ENCODE data around the gene TSC2. TPM values are rescaled to one million over a fixed set of nuclear protein-coding genes. Genes with fewer than 3 reads are reported as not detected.
"Not testable (repeated sequence)": the region's sequence is repeated elsewhere in the genome, so short reads cannot be mapped to it uniquely, and the experiment has no call there.

The TSC2 gene
- total and polyA plus RNA-seq, 2 of the 13 experiments (the other 11 are each of a cell fraction or from before 2014, with no cell fraction given): 19.6 to 40.4 TPM

- BruUV-seq (replicated peaks); H3K27ac ChIP-seq (ENCODE audit: extremely low read length, insufficient read depth, low read length); CTCF ChIA-PET (ENCODE audit: low intra/inter-chr PET ratio, low total read pairs); H3K27me3 ChIP-seq (ENCODE audit: control insufficient read depth in 1 of 2, insufficient read depth in 2 of 2, low read length in 2 of 2); DNase-seq (ENCODE audit: low spot score); FAIRE-seq; intact Hi-C loops (cut with micrococcal nuclease; ENCODE audit: unreplicated experiment); H3K4me2 ChIP-seq (ENCODE audit: low read depth, low read length); H4K20me1 ChIP-seq (ENCODE audit: insufficient read depth, low read length); ATAC-seq; H3K9ac ChIP-seq (ENCODE audit: insufficient read depth, low read depth, low read length); H3K4me1 ChIP-seq (ENCODE audit: insufficient read depth, low read length); in situ Hi-C loops (cut with HindIII; ENCODE audit: extremely low pct_ligation_motif_present, low pct_unique_long_range_greater_than_20kb); H3K79me2 ChIP-seq (ENCODE audit: insufficient read depth, low read length); H3K9me3 ChIP-seq (ENCODE audit: low read length); H2AFZ ChIP-seq (ENCODE audit: low read length); H3K36me3 ChIP-seq (replicated peaks in 1 of 2; ENCODE audit: control insufficient read depth in 1 of 2, insufficient read depth in 2 of 2, low read length in 2 of 2); H3K4me3 ChIP-seq (replicated peaks in 1 of 3; ENCODE audit: insufficient read depth in 1 of 3, low read depth in 2 of 3, low read length in 3 of 3): not testable (repeated sequence)
- WGBS (ENCODE audit: low lambda C conversion rate): 91% methylated on average over 15 of the region's 25 CpGs
- POLR2A ChIA-PET: interaction anchor here (1.3 kb wide), 1 partner anchor 46 kb away, joined by 3 read pairs; the partner anchor contains the start of gene TRAF7
These were observed 61.4 kb downstream of the TSC2 start for GRCh38 chr16:2109271-2109580.

- CTCF ChIA-PET (ENCODE audit: low intra/inter-chr PET ratio, low total read pairs): not testable (repeated sequence)
These were observed 62.1 kb downstream of the TSC2 start for GRCh38 chr16:2109872-2110271.

GRCh38 chr16:2110332-2111008, 62.7 kb downstream of the TSC2 start:
- H4K20me1 ChIP-seq (ENCODE audit: insufficient read depth, low read length); H3K4me3 ChIP-seq (replicated peaks in 1 of 3; ENCODE audit: insufficient read depth in 1 of 3, low read depth in 2 of 3, low read length in 3 of 3); CTCF ChIA-PET (ENCODE audit: low intra/inter-chr PET ratio, low total read pairs); H3K9ac ChIP-seq (ENCODE audit: insufficient read depth, low read depth, low read length); H3K36me3 ChIP-seq (replicated peaks in 1 of 2; ENCODE audit: control insufficient read depth in 1 of 2, insufficient read depth in 2 of 2, low read length in 2 of 2); H3K27me3 ChIP-seq (ENCODE audit: control insufficient read depth in 1 of 2, insufficient read depth in 2 of 2, low read length in 2 of 2); DNase-seq (ENCODE audit: low spot score); H3K4me1 ChIP-seq (ENCODE audit: insufficient read depth, low read length); POLR2A ChIA-PET; H3K9me3 ChIP-seq (ENCODE audit: low read length); H3K27ac ChIP-seq (ENCODE audit: extremely low read length, insufficient read depth, low read length); H3K79me2 ChIP-seq (ENCODE audit: insufficient read depth, low read length); BruUV-seq (replicated peaks); in situ Hi-C loops (cut with HindIII; ENCODE audit: extremely low pct_ligation_motif_present, low pct_unique_long_range_greater_than_20kb); FAIRE-seq; H3K4me2 ChIP-seq (ENCODE audit: low read depth, low read length); intact Hi-C loops (cut with micrococcal nuclease; ENCODE audit: unreplicated experiment); H2AFZ ChIP-seq (ENCODE audit: low read length): not testable (repeated sequence)
- ATAC-seq: peak; percentile 27; the same call in 2 of the 3 replicates
- WGBS (ENCODE audit: low lambda C conversion rate): 98% methylated on average over 19 of the region's 43 CpGs

More at GRCh38 chr16:2109872-2110271, 62.1 kb downstream of the TSC2 start:
- H3K4me1 ChIP-seq (ENCODE audit: insufficient read depth, low read length); H3K4me2 ChIP-seq (ENCODE audit: low read depth, low read length); H3K27ac ChIP-seq (ENCODE audit: extremely low read length, insufficient read depth, low read length); BruUV-seq (replicated peaks); FAIRE-seq; in situ Hi-C loops (cut with HindIII; ENCODE audit: extremely low pct_ligation_motif_present, low pct_unique_long_range_greater_than_20kb); H3K4me3 ChIP-seq (replicated peaks in 1 of 3; ENCODE audit: insufficient read depth in 1 of 3, low read depth in 2 of 3, low read length in 3 of 3); H3K9ac ChIP-seq (ENCODE audit: insufficient read depth, low read depth, low read length); H3K9me3 ChIP-seq (ENCODE audit: low read length); H3K27me3 ChIP-seq (ENCODE audit: control insufficient read depth in 1 of 2, insufficient read depth in 2 of 2, low read length in 2 of 2); DNase-seq (ENCODE audit: low spot score); intact Hi-C loops (cut with micrococcal nuclease; ENCODE audit: unreplicated experiment); H3K36me3 ChIP-seq (replicated peaks in 1 of 2; ENCODE audit: control insufficient read depth in 1 of 2, insufficient read depth in 2 of 2, low read length in 2 of 2); H4K20me1 ChIP-seq (ENCODE audit: insufficient read depth, low read length); H2AFZ ChIP-seq (ENCODE audit: low read length); H3K79me2 ChIP-seq (ENCODE audit: insufficient read depth, low read length): not testable (repeated sequence)
- peak; percentile 28 for ATAC-seq
- POLR2A ChIA-PET: interaction anchor here (1.3 kb wide), 1 partner anchor 46 kb away, joined by 3 read pairs; the partner anchor contains the start of gene TRAF7
- WGBS (ENCODE audit: low lambda C conversion rate): 95% methylated on average over 7 of the region's 23 CpGs

DNA sequence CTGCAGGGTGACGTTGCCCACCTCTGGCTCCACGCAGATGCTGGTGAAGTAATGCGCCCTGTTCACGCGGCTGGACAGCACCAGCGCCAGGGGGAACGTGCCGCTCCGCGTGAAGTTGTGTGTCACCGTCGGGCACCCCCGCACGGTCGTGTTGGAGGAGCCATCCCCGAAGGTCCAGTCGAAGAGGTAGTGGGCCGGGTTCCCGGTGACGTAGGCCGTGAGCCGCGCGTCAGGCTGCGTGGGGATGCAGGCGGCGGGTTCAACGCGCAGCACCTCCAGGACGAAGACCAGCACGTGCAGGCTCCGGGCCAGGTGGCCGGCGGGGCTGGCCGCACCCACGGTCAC, 63.2 kb downstream of the TSC2 start:
- H3K9ac ChIP-seq (ENCODE audit: insufficient read depth, low read depth, low read length); H2AFZ ChIP-seq (ENCODE audit: low read length); in situ Hi-C loops (cut with HindIII; ENCODE audit: extremely low pct_ligation_motif_present, low pct_unique_long_range_greater_than_20kb); ATAC-seq; BruUV-seq (replicated peaks); POLR2A ChIA-PET; H4K20me1 ChIP-seq (ENCODE audit: insufficient read depth, low read length); H3K27ac ChIP-seq (ENCODE audit: extremely low read length, insufficient read depth, low read length); H3K79me2 ChIP-seq (ENCODE audit: insufficient read depth, low read length); H3K4me1 ChIP-seq (ENCODE audit: insufficient read depth, low read length); FAIRE-seq; intact Hi-C loops (cut with micrococcal nuclease; ENCODE audit: unreplicated experiment); H3K9me3 ChIP-seq (ENCODE audit: low read length); H3K36me3 ChIP-seq (replicated peaks in 1 of 2; ENCODE audit: control insufficient read depth in 1 of 2, insufficient read depth in 2 of 2, low read length in 2 of 2); H3K27me3 ChIP-seq (ENCODE audit: control insufficient read depth in 1 of 2, insufficient read depth in 2 of 2, low read length in 2 of 2); H3K4me2 ChIP-seq (ENCODE audit: low read depth, low read length); H3K4me3 ChIP-seq (replicated peaks in 1 of 3; ENCODE audit: insufficient read depth in 1 of 3, low read depth in 2 of 3, low read length in 3 of 3); DNase-seq (ENCODE audit: low spot score); CTCF ChIA-PET (ENCODE audit: low intra/inter-chr PET ratio, low total read pairs): not testable (repeated sequence)
- WGBS (ENCODE audit: low lambda C conversion rate): 95% methylated on average over 4 of the region's 36 CpGs
